ENCODE results near the gene PCDHA3. TPM values are rescaled to one million over a fixed set of nuclear protein-coding genes. Genes with fewer than 3 reads are reported as not detected.

Gene PCDHA3
- total and polyA plus RNA-seq, 2 of the 13 experiments (the other 11 are each of a cell fraction or from before 2014, with no cell fraction given), result not detected

GRCh38 chr5:140753561-140753960 is 47.3 kb upstream of the PCDHA3 start:
- no peaks in the 10 kb centered on the region for H3K27me3 ChIP-seq (ENCODE audit: control insufficient read depth in 1 of 2, insufficient read depth in 2 of 2, low read length in 2 of 2)
- H3K4me2 ChIP-seq (ENCODE audit: low read depth, low read length), result no peak overlapping the region
- DNase-seq (ENCODE audit: low spot score) (no peak), FAIRE-seq (no peak), ATAC-seq (no peak)
- H3K27ac ChIP-seq (ENCODE audit: extremely low read length, insufficient read depth, low read length), result no peak overlapping the region
- ChIA-PET CTCF (ENCODE audit: low intra/inter-chr PET ratio, low total read pairs) (no interaction called here), POLR2A (no interaction called here)
- peaks cover 37% of the 10 kb centered on the region for H3K9me3 ChIP-seq (ENCODE audit: low read length)
- no peaks in the 10 kb centered on the region for H3K4me1 ChIP-seq (ENCODE audit: insufficient read depth, low read length)
- BruUV-seq (replicated peaks), result no TSS peak
- H3K4me3 ChIP-seq (replicated peaks in 1 of 3; ENCODE audit: insufficient read depth in 1 of 3, low read depth in 2 of 3, low read length in 3 of 3), result no peak overlapping the region
- no peaks in the 10 kb centered on the region for H3K36me3 ChIP-seq (replicated peaks in 1 of 2; ENCODE audit: control insufficient read depth in 1 of 2, insufficient read depth in 2 of 2, low read length in 2 of 2)
- no peaks in the 10 kb centered on the region for H3K79me2 ChIP-seq (ENCODE audit: insufficient read depth, low read length)
- no peak overlapping the region for H3K9ac ChIP-seq (ENCODE audit: insufficient read depth, low read depth, low read length)
- H2AFZ ChIP-seq (ENCODE audit: low read length), result no peak overlapping the region
- 0% methylated on average over 3 of the region's 5 CpGs for WGBS (ENCODE audit: low lambda C conversion rate)
- in situ Hi-C loops (cut with HindIII; ENCODE audit: extremely low pct_ligation_motif_present, low pct_unique_long_range_greater_than_20kb), result loop anchor here (25.0 kb wide), 1 partner anchor 509 kb away; no protein-coding TSS in a partner anchor
- no peaks in the 10 kb centered on the region for H4K20me1 ChIP-seq (ENCODE audit: insufficient read depth, low read length)
- no peak for TF ChIP-seq THAP11 (CRISPR knock-in tag; IDR thresholded peaks at IDR 0.05)
- no peak for TF ChIP-seq ZNF644 (CRISPR knock-in tag; IDR thresholded peaks at IDR 0.05; ENCODE audit: low read depth)
- TF ChIP-seq DNMT3B (CRISPR knock-in tag; conservative IDR thresholded peaks at IDR 0.05), result no peak
- TF ChIP-seq XRCC5 (optimal IDR thresholded peaks at IDR 0.05; ENCODE audit: low read length), result no peak
- TF ChIP-seq, protein P1, sequence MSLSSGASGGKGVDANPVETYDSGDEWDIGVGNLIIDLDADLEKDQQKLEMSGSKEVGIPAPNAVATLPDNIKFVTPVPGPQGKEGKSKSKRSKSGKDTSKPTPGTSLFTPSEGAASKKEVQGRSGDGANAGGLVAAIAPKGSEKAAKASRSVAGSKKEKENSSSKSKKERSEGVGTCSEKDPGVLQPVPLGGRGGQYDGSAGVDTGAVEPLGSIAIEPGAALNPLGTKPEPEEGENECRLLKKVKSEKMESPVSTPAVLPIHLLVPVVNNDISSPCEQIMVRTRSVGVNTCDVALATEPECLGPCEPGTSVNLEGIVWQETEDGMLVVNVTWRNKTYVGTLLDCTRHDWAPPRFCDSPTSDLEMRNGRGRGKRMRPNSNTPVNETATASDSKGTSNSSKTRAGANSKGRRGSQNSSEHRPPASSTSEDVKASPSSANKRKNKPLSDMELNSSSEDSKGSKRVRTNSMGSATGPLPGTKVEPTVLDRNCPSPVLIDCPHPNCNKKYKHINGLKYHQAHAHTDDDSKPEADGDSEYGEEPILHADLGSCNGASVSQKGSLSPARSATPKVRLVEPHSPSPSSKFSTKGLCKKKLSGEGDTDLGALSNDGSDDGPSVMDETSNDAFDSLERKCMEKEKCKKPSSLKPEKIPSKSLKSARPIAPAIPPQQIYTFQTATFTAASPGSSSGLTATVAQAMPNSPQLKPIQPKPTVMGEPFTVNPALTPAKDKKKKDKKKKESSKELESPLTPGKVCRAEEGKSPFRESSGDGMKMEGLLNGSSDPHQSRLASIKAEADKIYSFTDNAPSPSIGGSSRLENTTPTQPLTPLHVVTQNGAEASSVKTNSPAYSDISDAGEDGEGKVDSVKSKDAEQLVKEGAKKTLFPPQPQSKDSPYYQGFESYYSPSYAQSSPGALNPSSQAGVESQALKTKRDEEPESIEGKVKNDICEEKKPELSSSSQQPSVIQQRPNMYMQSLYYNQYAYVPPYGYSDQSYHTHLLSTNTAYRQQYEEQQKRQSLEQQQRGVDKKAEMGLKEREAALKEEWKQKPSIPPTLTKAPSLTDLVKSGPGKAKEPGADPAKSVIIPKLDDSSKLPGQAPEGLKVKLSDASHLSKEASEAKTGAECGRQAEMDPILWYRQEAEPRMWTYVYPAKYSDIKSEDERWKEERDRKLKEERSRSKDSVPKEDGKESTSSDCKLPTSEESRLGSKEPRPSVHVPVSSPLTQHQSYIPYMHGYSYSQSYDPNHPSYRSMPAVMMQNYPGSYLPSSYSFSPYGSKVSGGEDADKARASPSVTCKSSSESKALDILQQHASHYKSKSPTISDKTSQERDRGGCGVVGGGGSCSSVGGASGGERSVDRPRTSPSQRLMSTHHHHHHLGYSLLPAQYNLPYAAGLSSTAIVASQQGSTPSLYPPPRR (CRISPR knock-in tag; IDR thresholded peaks at IDR 0.05; ENCODE audit: borderline replicate concordance), result no peak
- no peak for TF ChIP-seq ZNF101 (CRISPR knock-in tag; IDR thresholded peaks at IDR 0.05; ENCODE audit: borderline replicate concordance, low read depth)
- intact Hi-C loops (cut with micrococcal nuclease; ENCODE audit: unreplicated experiment), result no loop called here
